ENCODE measurements around the gene DNAH2.
"Not testable (repeated sequence)": the region's sequence is repeated elsewhere in the genome, so short reads cannot be mapped to it uniquely, and the experiment has no call there.

The DNAH2 gene

DNA sequence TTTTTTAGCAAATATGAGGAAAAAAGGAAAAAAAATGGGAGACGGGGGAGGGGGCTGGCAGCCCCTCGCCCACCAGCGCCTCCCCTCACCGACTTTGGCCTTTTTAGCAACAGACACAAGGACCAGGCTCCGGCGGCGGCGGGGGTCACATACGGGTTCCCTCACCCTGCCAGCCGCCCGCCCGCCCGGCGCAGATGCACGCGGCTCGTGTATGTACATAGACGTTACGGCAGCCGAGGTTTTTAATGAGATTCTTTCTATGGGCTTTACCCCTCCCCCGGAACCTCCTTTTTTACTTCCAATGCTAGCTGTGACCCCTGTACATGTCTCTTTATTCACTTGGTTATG, 136.1 kb downstream of the DNAH2 start:
- no peak for DNase-seq

DNA sequence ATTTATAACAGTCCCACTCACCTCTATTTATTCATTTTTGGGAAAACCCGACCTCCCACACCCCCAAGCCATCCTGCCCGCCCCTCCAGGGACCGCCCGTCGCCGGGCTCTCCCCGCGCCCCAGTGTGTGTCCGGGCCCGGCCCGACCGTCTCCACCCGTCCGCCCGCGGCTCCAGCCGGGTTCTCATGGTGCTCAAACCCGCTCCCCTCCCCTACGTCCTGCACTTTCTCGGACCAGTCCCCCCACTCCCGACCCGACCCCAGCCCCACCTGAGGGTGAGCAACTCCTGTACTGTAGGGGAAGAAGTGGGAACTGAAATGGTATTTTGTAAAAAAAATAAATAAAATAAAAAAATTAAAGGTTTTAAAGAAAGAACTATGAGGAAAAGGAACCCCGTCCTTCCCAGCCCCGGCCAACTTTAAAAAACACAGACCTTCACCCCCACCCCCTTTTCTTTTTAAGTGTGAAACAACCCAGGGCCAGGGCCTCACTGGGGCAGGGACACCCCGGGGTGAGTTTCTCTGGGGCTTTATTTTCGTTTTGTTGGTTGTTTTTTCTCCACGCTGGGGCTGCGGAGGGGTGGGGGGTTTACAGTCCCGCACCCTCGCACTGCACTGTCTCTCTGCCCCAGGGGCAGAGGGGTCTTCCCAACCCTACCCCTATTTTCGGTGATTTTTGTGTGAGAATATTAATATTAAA, 136.7 kb downstream of the DNAH2 start:
- no peak for DNase-seq

DNA sequence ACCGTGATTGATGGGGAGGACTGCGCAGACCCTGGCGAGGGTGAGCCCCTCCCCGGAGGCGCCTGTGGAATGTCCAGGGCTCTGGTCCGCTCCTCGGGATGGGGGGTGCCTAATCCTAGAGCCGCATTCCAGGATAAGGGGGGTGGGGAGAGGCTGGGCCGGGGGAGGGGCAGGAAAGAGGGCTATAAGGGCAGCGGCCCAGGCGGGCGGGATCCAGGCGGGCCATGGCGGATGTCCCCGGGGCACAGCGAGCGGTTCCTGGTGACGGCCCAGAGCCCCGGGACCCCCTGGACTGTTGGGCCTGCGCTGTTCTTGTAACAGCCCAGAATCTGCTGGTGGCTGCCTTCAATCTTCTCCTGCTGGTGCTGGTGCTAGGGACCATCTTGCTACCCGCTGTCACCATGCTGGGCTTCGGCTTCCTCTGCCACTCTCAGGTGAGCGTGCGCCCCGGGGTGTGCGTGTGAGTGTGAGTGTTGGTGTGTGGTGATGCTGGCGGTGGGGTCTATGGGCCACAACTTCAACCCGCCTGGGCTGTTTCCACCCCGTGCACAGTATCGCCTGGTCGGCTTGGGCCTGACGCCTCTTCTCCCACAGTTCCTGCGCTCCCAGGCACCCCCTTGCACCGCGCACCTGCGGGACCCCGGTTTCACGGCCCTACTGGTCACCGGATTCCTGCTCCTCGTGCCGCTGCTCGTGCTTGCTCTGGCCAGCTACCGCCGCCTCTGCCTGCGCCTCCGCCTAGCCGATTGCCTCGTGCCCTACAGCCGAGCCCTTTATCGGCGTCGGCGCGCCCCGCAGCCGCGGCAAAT, 137.5 kb downstream of the DNAH2 start, which contains the start of gene TMEM88:
Gene TMEM88 (plus strand): TSS at position 216 of the 809 bp plus-strand sequence. CDS start 9 bp downstream, at position 225.
- no peak for DNase-seq

DNA sequence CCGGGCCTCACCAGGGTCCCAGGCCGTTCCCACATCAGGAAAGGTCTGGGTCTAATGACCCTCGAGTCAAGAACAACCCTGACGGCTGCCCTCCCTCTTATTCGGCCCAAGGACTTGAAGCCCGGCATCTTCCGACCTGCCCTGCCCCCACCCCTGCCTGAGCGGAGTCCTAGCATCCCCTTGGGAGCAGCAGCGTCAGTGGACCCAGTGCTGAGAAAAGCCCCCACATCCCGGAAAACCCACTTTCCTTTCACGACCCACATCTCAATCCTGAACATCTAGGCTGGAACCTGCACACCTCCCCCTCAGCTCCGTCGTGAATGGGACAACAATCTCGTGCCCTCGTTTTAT, 138.1 kb downstream of the DNAH2 start:
- DNase-seq, result no peak

DNA sequence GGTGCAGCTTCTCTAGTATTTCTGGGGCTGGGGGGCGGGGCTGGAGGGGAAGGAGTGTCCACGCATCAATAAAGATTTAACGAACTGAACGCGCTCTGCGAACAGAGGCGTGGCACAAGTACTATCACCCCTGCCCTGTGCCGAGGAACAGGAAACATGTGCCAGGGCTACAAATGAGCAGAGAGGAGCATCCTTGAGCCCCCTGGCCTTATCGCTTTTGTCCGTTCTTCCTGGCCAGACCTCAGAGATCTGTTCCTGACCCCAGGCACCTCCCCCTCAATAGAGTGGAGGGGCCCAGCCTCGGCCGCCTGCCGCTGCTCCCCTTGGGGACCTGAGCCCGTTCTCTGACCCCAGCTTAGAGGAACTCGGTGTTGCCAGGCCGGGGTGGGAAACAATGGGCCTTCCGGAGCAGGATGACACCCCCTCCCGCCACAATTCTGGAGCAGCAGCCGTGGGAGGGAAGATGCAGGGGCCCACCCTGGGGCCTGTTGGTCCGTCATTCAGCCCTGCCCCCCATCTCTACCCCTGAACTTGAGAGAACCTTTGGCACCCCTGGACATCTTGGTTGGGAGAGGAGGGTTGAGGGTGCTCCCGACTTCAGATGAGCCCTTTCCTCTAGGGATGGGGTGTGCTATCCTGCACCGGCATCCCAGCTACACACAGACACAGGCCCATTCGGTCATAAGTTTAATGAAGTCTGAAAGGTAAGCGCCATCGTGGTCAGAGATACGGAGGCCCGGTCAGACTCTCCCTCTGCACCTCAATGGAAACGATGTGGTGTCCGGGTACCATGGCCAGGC, 138.7 kb downstream of the DNAH2 start:
- no peak for DNase-seq

DNA sequence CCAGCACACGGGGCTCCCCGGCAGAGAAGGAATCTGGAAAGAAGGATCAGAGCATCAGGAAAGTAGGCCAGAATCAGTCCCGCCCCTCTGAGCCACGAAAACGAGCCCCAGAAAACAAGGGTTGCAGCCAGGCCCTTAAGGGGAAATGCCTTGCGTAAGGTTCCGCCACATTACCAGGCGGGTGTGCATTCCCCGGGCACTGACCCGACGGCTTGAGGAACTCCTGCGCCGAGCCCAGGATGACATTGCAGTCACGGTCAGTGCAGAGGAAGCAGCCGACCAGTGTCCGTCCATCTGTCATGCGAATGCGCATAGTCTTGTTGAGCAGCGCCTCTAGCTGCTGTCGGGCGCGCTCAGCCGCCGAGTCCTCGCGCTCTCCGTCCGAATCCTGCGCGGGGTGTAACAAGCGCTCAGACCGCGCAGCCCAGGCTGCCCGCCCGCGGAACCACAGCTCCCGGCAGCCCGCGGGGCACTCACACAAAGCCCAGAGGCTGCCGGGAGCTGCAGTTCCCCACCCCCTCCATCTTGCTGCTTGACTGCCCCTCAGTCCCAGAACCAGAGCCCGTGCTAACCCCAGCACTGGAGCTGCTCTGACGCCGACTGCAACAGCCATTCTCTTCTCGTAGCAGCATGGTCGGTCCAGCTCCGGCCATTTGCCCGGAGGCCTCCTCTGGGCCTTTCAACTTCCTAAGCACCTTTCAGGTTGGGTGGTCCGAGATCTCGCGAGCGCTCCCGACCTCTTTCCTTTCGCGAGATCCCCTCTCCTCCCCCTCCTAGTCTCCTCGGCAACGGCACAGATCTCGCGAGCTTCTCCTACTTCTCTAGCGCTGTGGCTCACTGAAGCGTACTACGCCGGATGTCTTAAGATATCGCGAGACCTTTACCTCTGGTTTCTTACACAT, 139.5 kb downstream of the DNAH2 start, which contains the start of gene NAA38:
Gene NAA38 (minus strand): TSS at position 749 of the 902 bp plus-strand sequence. CDS start 96 bp downstream, at position 653.
- peak; percentile 77 to 88 (median 84) for DNase-seq

DNA sequence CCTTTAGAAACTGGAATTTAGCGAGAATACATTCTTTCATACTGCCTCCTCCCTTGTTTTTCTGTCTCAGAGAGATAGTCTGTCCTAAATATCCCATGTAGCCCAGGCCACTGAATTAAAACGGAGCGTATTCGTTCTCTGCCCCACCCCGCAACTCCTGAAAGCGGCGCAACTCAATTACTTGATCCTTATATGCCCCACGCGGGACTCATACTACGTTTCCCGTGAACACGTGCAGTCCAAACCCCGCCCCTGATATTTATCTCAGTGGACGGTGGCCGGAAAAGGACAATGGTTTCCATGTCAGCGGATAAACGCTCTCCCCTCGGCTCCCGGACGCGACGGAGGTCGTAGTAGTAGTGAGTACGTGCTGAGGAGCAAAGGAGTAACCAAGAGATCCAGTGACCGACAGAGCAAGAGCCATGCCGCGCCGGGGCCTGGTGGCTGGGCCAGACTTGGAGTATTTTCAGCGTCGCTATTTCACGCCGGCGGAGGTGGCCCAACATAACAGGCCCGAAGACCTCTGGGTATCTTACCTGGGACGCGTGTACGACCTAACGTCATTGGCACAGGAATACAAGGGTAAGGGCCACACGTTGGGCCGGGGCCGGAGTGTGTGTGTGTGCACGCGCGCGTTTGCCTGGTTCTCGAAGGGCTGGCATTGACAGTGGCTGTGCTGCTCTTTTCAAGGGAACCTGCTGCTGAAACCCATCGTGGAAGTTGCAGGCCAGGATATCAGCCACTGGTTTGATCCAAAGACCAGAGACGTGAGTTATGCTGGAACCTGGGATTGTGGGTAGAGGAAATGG, 140.4 kb downstream of the DNAH2 start, which contains the start of gene CYB5D1:
Gene CYB5D1 (plus strand): TSS at position 291 of the 809 bp plus-strand sequence. CDS start 132 bp downstream, at position 423.
- DNase-seq, result peak; percentile 67 to 76 (median 74)

DNA sequence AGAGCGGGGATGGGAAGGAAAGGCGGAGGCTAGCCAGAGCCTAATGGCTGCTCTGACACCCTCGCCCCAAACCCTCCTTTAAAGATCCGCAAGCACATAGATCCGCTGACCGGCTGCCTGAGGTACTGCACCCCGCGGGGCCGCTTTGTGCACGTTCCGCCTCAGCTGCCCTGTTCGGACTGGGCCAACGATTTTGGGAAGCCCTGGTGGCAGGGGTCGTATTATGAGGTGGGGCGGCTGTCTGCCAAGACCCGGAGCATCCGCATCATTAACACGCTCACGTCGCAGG, 140.9 kb downstream of the DNAH2 start:
- DNase-seq, result no peak

DNA sequence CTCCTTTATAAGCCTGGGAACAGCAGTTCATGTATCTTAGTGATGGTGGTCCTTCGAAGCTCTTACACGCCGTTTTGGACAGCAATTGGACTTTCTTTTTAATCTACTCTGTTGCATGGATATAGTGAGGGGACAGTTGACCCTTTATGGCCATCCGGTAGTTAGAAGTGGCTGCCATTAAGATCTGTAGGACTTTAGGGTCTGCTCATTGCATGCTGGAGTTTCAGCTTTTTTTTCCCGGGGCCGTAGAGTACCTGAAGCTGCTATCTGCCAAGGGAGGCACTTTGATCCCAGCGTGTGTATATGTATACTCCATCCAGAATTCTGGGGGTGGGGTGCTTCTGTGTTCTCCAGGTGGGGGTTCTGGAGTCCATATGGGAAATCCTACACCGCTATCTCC, 141.5 kb downstream of the DNAH2 start:
- DNase-seq, result no peak

DNA sequence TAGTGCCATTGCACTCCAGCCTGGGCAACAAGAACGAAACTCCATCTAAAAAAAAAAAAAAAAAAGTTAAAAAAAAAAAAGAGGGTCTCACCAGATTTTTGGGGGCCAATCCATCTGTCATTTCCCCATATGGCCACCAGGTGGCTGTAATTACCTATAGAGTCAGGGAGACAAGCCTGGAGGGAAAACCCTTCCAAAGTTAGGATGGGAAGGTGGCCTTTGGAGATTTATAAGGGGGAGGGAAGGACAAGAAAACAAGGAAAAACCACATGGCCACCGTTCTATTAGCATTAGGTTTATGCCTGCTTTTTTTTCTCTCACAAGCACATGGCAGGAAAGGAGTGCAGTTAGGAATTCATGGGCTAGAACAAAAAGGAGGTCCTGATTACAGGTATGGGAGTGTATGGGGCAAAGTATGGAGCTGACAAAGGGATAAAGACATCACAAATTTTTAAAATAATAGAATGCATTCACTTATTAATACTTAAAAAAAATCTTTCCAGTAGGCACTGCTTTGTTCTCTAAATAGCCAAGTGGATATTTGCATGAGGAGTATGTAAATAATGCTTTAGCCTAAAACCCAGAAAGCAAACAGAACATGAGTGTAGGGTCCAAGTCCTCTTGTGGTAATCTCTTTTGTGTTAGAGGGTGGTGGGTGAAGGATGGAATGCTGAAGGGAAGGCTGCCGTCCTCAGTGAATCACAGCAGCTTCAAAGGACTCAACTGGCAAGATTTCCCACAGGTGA, 145.3 kb downstream of the DNAH2 start:
- peak in 1 of 4 experiments; percentile 49 for DNase-seq

DNA sequence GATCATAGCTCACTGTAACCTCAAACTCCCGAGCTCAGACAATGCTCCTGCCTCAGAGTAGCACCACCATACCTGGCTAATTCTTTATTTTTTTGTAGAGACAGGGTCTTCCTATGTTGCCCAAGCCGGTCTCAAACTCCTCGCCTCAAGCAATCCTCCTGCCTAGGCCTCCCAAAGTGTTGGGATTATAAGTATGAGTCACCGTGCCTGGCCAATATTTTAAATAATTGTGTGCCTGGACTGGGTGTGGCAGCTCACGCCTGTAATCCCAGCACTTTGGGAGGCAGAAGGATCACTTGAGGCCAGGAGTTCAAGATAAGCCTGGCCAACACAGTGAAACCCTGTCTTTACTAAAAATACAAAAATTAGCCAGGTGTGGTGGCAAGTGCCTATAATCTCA, 146.8 kb downstream of the DNAH2 start:
- not testable (repeated sequence) for DNase-seq

DNA sequence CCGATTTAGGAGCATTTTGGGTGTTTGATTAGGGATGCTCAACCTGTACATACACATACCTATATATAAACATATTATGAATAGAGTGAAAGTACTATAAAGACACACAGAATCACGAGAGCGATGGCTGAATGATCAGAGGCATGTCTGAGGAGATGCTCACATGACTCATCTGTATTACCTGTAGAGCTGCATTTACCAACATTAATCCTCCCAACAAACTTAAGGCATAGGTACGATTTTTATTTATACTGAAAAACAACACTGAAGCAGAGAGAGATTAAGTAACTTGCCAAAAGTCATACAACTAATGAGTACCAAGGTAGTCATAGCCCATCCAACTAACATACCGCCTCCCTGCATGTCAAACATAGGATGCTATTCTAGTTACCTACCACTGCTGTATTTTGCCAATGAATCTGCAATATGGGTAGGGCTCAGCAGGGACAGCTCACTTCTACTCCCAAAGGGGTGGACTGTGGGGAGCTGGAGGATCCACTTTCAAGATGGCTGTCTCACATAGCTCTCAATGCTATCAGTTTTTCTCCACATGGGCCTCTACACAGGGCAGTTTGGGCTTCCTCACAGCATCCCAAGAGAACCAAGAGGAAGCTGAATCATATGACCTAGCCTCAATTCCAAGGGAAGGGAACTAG, 147.6 kb downstream of the DNAH2 start:
- DNase-seq, result no peak

DNA sequence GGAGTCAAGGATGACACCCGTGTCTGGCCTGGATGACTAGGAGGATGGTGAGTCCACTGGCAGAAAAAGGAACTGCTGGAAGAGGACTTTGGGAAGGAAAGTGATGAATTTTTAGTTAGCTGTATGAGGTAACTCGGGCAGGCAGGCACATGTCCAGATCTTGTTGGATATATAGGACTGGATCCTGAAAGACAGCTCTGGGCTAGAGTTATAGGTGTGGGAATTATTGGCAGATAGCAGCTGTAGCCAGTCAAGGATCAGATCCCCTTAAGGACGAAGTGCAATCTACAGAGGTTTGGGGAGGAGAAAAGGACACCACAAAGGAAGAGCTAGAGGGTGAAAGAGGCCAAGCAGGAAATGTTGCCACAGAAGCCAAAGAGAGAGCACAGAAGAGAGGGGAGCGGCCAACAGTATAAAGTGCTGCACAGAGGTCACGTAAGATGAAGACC, 150.4 kb downstream of the DNAH2 start:
- DNase-seq, result no peak

DNA sequence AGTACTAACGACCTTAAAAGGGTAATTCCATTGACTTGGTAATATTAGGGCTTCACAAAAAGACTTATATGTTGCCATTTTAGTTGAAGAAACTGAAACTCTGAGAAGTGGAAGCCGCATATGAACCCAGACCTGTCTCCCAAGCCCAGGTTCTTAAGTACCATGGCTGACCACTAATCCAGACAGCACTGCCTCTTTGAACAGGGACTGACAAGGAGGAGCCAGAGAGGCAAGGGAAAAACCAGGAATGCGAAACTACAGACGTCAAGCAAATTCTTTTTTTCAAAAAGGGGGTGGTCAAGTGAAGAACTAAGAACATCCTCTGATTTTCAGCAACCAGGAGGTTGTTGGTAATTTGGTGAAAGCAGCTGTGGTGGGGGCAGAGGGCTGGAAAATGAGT, 155.5 kb downstream of the DNAH2 start:
- no peak for DNase-seq

DNA sequence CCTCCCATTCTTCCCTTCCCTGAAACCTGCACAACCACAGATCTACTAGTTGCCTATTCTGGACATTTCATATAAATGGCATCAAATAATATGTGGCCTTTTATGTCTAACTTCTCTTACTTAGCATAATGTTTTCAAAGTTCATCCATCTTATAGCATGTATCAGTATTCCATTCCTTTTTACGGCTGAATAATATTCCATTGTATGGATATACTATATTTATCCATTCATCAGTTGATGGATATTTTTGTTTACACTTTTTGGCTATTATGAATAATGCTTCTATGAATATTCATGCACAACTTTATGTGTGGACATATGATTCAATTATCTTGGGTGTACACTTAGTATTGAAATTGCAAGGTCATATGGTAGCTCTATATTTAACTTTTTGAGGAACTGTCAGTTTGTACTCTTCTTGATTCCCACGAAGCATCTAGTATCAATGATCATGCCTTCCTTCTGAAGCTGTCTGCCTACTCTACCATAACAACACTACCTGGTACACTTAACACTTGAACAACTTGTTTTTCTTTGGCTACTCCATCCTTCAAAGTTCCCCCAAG, 158.3 kb downstream of the DNAH2 start:
- no peak for DNase-seq

DNA sequence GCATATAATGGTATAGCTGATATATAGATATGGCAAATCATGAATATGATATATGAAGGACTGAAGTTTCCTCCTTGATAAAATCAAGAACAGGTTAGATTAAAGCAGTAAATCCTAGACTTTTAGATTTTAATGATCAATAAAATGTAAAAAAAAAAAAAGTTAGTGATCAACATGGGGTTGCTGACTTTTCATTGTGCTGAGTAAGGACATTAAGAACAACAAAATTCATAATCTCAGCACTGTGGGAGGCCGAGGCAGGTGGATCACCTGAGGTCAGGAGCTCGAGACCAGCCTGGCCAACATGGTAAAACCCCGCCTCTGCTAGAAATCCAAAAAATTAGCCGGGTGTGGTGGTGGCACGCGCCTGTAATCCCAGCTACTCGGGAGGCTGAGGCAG, 160.7 kb downstream of the DNAH2 start:
- no peak for DNase-seq

DNA sequence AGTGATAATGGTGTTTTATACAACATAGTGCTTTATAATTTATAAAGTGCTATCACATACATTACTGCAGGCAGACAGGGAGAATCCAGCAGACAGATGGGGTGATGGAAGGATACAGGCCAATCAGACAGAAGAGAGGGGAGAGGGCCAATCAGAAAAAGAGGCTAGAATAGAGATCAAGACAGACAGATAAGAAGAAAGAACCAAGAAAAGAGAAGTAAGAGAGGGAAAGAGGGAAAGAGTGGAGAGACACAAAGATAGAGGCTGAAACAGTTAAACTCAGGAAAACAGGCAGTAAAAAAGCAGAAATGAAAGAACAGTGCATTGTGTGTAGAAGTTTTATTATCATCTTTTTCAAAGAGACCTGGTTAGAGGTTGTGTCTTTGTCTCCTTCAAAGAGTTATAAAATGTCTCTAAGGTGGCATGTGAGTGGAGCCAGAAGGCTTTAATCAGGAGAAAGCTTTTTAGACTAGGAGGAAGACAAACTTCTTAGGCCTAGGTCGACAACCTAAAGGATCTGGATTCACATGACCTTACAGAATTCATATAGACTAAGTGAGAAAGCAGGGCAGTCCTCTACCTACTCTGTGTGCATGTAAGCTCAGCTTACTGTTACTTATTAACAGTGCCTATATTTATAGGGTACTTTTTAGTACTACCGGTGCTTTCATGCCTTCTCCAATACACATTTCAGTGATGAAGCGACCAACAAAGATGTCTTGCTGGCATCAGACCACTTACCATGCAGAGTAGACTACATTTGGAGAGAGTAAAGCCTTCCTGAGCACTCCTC, 162.7 kb downstream of the DNAH2 start:
- DNase-seq, result no peak

DNA sequence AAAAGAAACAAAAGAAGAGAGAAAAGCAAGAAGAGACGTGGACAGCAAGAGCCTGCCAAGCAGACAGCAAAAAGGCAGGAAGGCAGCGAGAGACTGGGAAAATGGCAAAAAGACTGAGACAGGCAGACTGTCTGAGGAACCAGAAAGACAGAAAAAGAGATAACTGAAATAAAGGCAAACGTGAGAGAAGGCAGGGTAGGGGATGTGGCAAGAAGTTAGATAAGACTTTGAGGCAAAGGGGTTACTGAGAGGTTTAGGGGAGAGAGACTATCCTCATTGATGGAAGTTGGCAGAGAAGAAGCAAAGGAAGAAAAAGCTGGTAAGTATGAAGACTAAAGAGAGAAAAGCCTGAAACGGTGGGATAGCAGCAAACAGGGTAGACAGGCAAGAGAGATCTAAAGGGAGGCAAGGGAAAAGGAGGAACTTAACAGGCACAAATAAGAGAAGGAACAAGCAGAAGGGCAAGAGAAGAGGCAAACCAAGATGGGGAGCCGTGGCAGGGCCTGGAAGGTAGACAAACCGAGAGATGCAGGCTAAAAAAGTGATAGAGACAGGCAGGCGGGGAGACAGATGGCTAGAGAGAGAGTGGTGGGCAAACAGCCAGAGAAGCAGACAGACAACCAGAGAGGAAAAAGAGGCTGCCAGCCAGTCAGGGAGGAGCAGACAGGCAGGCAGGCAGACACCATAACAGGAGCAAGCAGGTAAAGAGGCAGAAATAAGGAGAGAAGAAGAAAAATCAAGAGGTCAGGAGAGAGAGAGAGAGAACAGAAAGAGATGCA, 163.9 kb downstream of the DNAH2 start:
- no peak for DNase-seq

Data from activated CD4-positive, CD25-positive, alpha-beta regulatory T cell (primary cell).